Bone marrow (tissue), 2 donors: ENCODE results near the gene KCNS1.
"Not testable (repeated sequence)": the region's sequence is repeated elsewhere in the genome, so short reads cannot be mapped to it uniquely, and the experiment has no call there.

ENCODE experiments used
- DNase-seq, 2 donors: peaks; one replicate each; lab custom pipeline; 2025; lab: John Stamatoyannopoulos, UW

KCNS1 gene

DNA sequence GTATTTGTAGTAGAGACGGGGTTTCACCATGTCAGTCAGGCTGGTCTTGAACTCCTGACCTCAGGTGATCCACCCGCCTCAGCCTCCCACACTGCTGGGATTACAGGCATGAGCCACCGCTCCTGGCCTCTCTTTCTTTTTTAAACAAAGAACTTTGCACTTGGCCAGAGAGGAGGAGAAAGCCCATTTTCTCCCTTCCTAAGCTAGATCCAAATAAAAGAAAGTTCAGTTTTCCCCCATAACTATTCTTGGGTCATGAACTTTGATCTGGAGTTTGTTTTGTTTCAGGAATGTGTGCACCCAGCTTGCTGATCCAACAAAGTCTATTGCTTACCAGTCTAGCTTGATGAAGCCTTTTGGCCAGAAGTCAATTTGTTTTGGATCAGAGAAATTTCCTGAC lies 23.4 kb downstream of the KCNS1 start:
- no peak for DNase-seq

DNA sequence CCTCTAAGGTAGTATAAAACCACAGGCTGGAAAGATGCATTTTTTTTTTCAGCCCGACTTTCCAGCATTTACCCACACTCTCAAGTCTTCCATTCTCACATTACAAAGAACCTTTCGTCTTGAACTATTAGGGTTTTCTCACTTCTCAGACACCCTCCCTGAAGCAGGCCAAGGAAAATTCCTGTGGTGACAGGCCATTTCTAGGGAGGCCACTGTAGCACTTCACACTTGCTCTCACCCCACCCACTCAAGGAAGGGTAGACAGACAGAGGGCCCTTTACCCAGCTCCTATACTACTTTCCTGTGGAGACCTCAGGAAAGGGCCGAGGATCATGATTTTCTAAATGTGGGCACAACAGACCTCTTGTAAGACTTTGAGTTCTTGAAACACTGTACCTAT lies 27.7 kb downstream of the KCNS1 start:
- no peak for DNase-seq

DNA sequence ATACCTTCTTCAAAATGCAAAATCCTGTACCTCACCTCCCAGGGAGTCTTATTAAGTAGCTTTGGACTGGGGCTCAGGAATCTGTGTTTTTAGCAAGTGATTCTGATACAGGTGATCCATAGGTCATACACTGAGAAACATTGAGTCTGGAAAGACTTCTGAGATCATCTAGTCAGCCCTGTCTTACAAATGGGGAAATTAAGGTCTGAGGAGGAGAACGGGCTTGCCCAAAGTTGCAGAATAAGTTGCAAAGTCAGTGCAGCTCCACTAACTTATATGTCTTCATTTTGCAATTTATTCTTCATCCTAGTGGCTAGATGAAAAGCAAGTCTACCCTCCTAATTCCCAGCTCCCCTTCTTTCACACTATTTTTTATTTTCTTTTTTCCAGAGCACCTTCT lies 28.9 kb downstream of the KCNS1 start:
- no peak for DNase-seq

DNA sequence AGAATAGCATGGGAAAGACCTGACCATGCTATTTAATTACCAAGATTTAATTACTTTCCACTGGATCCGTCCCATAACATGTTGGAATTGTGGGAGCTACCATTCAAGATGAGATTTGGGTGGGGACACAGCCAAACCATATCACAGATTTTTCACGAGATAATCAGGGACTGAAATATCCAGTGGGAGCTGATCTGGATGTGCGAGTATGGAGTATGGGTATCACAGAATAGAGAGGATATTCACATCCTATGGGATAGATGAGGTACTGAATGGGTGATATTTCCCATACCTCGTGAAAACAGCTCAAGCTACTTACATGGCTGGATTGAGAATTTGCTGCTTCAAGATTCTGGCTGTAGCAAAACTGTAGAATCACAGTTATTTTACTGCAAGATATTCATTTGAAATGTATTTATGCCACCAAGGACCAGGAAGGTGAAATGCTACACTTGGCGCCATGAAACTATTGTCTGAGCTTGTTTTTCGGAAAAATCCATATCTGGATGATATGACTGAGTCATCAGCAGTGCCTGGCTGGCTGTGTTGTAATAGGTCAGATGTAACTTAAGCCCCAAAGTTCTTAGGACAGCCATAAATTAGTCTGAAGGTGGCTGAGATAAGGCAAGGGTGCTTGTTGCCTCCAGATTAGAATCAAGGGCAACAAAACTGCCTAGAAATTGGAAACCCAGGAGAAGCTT lies 29.8 kb downstream of the KCNS1 start:
- DNase-seq = no peak

DNA sequence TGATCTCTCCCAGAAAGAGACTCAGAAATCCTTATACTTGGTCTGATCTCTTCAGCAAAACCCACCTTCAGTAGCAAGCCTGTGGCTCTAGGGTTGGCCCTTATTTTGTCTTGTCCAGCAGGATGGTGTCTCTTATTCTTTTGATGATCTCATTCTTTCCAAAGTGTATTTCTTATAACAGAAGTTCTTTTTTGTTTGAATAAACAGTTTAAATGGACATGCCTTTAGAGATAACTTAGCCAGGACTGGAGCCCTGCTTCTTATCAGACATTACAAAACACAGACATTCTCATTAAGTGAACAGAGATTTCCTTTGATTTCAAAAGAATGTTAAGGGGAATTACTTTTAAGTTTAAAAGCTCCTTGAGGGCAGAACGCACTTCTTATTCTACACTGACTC lies 31.7 kb downstream of the KCNS1 start:
- DNase-seq = no peak

DNA sequence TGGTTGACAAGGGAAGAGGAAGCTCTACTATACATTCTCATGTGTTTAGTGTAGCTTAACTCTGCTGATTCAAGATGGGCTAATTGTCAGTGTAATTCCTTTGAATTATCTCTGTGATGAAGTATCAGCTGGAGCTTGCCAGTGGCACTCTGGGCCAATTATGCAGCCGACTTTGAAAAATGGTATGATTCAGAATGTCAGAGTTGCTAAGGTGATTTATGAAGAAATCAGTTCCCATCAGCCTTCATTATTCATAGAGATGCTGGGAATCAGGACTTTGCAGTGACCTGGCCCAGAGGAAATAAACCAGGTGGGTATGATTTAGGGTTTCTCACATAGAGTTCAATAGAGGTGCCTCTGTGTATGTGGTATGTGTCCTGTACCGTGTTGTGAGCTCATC lies 33.4 kb downstream of the KCNS1 start:
- no peak for DNase-seq

DNA sequence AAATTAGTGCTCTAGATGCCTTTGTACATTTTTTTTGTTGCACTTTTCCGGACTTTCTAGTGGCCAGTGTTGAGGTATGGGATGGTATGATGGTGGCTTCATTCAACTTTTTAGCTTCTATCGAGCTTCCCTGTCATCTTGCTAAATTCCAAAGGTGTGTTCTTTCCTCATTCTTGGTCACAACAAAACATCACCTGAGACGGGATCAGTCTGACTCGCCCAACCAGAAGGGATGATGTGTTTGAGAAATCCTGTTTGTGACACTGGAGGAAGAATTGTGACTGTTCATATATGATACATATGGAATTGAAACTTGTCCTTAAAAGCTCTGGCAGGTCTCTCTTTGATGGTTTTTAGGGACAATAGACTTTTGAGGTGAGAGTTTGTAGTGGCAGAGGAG lies 33.8 kb downstream of the KCNS1 start:
- no peak for DNase-seq

DNA sequence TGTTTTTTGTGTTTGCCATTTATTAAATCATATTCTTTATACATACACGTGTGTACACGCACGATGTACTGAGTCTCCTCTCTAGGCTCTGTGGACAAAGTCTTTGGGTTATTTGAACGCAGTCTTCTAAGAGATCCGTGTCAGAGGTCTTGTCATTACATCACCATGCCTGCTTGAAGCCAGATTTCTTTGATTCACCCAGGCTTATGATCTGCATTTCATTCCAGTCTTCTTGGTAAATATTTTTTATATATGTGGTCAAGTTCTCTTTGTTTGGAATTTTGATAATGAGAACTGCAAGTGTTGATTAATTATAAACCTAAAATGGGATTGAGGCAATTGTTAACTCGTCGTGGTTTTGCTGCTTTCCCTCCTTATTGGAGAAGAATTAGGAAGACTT lies 34.6 kb downstream of the KCNS1 start:
- DNase-seq = no peak

DNA sequence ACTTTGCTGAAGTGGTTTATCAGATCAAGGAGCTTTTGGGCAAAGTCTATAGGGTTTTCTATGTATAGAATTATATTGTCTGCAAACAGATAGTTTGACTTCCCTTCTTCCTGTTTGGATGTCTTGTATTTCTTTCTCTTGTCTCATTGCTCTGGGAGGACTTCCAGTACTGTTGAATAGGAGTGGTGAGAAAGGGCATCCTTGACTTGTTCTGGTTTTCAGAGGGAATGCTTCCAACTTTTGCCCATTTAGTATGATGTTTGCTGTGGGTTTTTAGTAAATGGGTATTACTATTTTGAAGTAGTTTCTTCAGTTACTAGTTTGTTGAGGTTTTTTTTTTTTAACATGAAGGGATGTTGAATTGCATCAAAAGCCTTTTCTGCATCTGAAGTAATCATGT lies 36.1 kb downstream of the KCNS1 start:
- DNase-seq = no peak

DNA sequence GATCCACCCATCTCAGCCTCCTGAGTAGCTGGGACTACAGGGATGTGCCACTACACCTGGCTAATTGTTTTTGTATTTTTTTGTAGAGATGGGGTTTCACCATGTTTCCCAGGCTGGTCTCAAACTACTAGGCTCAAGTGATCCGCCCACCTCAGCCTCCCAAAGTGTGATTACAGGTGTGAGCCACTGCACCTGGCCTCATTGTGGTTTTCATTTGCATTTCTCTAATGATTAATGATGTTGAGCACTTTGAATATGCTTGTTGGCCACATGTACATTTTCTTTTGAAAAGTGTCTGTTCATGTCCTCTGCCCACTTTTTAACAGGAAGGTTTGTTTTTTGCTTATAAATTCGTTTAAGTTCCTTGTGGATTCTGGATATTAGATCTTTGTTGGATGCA lies 37.8 kb downstream of the KCNS1 start:
- DNase-seq = not testable (repeated sequence)

DNA sequence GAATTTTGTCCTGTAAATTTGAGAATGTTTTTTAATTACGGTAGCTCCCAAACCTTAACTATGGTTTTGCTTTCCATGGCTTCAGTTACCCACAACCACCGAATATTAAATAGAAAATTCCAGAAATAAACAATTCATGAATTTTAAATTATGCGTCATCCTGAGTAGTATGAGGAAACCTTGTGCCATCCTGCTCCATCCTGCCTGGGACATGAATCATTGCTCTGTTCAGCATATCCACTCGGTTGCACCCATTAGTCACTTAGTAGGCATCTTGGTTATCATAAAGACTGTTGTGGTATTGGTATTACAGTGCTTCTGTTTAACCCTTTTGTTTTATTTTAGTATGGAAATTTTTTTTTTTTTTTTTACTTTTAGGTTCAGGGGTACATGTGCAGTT lies 39.7 kb downstream of the KCNS1 start:
- DNase-seq = no peak

DNA sequence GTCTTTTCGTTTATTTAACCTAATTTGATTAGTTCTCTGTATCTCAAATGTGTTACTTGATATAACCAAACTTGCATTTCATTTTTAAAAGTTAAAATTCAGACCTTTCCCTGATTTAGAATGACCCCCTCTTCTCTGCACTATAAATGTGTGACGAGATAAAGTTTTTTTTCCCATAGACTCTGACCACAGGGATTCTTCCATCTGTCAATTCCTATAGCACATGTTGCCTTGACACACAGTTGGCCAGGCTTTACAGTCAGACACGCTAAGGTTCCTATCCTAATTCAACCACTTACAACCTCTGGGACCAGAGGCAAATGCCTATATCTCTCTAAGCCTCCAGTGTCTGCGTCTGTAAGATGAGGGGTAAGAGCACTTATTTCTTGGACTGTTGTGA lies 40.6 kb downstream of the KCNS1 start:
- DNase-seq = no peak

DNA sequence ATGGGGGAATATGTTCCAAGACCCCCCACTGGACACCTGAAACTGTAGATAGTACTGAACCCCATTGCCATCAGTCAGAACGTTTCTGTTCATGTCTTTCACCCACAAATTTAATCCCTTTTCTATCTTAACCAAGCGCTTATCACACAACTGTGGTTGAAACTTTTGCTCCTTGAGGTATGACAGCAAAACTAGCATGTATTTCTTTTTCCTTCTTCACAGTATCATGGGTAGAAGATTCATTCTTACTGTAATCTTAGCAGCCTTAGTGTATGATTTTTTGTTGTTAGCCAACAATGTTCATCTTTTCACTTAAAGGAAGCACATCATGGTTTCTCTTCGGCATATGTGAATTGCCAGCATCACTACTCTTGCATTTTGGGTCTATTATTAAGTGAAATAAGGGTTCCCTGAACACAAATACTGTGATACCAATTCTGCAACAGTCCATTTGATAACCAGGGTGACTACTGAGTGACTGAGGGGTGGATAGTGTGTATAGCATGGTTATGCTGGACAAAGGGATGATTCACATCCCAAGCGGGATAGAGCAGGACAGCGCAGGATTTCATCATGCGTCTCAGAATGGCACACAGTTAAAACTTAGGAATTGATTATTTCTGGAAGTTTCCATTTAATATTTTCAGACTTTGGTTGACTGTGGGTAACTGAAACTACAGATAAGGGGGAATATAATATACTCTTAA lies 41.8 kb downstream of the KCNS1 start:
- no peak for DNase-seq

DNA sequence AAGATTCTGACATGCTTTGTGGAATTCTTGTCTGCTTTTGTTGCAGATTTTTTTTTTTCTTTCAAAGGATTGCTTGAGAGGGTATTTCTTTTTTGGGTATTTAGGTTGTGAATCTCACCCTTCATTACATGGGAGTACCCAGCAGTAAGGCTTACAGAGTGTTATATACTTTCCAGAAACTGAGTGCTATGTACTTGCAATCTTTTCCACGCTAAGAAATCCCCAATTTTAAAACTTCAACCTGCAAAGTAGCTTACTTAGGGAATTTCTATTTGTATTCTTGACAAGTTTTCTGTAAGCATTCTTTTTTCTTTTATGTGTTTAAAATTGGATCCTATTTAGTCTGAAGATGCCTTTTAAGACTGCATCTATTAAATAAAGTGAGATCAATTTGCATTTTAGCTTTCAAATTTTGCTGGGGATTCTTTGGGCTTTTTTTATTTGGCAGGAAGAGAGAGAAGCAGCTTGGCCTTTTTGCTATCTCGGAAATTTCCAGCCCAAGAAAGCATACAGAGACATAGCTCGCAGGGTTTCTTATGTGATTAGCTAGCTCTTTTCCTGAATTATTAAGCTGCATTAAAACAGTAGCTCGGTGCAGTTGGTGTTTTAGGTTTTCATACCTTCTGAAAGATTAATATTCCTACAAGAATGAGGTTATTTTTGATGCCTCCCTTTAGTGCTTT lies 42.6 kb downstream of the KCNS1 start:
- DNase-seq = no peak

DNA sequence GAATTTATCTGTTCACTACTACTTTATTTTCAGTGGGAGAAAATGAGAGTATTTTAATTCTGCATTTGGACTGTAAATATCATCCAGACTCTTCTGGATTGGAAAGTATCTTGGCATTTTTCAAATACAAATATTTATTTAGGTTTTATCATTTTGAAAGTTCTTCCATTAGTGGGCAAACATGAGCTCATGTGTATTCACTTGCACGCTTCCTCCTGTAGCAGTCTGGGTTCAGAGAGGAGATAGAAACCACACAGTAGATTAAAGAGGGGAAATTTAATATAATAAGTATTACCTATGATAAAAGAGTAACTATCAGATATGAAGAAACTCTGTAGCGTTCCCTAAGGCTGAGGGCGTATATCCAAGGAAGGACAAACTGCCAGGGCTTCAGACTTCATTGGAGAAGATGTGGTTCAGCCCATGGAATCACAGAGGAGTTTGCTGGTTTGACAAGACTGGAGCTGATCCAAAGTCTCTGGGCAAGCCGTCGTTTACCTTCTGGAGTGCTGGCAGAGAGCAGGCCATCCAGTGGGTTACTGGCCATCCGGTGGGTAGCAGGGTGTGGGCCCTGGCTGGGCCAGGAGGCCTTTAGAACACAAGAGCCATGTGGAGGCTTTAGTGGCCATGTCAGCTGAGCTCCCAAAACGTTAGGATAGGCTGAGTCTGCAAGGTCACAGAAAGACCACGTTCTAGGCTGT lies 44.3 kb downstream of the KCNS1 start:
- no peak for DNase-seq

DNA sequence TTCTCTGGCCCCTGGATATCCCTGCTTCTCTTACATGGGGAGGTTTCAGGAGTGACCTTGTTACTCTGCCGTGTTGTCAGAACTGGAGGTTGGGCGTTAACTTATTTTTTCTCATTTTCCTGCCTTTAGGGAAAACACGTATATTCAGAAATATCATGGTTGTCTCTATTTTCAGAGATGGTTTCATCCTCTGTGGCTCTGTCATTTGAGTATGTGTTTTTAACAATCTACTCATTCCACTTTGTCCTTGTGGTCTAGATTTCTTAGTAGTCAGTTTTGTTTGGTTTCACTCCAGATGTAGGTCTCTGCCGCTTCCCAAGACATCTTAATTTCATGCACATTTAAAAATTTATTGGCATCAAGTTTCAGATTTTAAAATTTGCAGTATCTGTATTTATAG lies 45.9 kb downstream of the KCNS1 start:
- no peak for DNase-seq

DNA sequence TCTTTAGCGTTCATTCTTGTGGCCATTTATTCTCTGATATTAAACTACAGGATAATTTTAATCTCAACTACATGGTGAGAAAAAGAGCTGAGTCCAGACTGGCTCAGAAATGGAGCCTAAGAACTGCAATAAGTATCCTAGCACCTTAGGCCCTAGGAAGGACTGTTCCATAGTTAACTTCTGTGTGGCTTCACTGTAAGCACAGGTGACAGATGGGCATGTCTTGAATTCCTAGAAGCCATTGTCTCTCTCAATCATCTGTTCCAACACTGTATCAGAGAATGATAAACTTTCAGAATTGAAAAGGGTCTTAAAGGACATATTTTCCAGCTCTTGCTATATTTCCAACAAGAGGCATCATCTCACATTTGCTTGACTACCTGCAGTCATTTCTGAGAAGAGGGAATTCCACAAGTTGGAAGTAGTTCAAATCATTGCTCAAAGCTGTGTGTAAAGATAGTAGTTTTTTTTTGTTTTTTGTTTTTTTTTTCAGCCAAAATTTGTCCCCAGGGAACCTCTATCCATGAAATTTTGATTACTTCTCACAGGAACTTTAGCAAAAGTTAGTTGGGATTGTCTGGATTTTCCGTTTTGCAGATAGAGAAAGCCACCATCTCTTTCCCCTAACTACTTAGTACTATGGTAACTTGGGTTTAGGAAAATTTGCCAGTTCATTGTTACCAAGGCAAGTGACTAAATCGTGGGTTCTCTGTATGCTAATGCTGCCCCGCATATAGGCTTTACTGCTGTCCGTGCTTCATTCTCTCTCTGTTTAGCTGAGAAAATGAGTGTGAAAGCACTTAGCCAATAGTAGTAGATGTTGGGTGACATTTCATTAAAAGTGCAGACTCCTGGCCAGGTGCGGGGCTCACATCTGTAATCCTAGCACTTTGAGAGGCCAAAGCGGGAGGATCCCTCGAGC lies 47.2 kb downstream of the KCNS1 start:
- no peak for DNase-seq

DNA sequence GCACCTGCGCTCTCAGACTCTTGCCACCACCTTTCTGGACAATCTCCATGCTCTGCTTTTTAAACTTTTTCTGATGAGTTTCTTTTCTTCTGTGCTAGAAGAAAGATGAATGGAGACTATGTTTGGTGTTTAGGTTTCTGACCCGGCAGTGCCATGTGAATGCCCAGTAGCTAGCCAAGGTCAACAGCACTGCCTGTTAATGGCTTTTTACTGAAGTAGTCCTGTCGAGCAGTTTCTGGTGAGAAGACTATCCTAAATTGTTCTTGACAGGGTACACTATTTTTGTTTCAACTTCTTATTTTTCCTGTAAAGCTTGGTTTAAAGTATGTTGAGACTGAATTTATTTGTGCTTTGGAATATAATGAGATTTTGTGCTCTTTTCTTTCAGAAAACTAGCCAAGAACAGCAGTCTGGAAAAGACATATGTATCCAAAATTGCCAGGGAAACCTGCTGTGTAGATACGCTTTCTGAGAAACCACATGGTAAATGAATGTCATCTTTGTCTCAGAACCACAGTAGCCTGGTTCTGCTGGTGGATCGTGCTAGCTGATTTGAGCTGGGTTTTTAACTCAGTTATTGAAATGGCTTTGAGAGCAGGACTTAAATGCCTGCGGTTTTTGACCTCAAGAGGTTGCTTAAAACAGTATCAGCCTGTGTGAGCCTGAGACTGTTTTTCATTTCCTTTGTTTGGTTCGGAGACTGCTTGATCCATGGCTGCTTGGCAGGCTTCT lies 48.1 kb downstream of the KCNS1 start:
- DNase-seq = no peak

DNA sequence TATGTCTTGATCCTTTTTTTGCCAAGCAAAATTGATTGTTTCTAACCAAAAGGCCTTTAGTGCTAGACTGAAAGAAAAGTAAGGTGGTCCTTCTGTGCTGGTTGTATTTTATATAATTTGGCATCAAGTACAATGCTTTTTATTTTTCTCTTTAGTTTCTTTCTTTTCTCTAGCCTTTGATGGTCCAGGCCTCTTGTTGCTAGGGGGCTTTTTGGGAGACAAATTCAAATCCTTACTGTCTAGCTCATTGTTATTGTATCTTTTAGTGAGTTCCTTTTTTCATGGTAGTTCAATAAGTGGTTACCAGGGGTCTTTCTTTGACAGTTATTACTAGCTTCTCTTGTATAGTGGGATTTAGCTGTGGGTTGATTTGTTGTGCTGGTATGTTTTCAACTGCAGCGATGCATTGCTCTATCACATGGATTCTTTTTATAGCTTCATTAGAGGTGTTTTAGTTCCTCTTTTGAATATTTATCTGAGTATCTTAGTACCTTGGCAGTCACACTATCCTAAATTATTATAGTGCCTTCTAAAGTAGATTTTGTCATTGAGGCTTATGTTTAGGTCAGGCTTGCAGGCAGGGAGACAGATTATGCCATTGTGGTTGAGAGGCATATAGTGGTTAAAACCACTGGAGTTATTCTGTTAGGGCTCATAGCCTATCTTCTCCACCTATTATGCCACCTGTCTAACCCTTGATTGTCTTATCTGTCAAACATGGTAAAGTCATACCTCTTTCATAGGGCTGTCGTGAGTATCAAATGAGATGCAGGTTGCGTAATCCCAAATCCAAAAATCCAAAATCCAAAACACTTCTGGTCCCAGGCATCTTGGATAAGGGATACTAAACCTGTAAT lies 49.5 kb downstream of the KCNS1 start:
- no peak for DNase-seq

DNA sequence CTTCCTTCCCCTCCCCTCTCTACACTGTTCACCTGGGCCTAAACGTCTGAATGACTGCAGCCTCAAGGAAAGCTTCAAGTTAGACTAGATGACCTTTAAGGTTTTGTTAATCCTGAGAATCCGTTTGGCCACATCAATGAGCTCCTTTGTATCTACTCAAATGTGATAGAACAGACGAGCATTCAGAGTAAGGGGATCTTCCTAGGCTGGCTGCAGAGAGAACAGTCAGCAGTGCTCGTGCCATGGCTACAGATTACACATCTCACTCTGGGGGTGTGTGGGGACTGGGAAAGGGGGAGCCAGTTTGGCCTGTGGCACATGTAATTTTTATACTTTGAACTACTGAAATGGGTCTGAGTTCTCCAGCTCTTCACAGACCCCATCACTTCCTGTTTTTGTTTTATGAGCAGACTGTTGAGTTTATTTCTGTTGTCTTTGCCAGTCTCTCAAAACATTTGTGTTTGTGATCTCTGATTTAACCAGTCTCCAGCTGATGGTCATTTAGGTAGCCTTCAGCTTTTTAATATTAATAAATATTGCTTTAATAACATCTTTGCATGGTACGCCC lies 50.9 kb downstream of the KCNS1 start:
- DNase-seq = peak in 1 of 2 donors; percentile 6
